Nephron progenitor cell (in vitro differentiated cells): Measurements from ENCODE around the gene IGFL3.

ENCODE experiments used
- DNase-seq: peaks from one replicate; pipeline ENCODE4 v3.0.0; 2021
- H3K27ac Mint-ChIP-seq: 2 replicates; pipeline ENCODE4 v1.8.0; 2021; ENCODE audit warnings: mild to moderate bottlenecking, moderate library complexity, mixed read lengths
- H3K27me3 Mint-ChIP-seq: 2 replicates; pipeline ENCODE4 v1.8.0; 2021; ENCODE audit warnings: mild to moderate bottlenecking, low read depth, mixed read lengths; ENCODE audit not compliant: poor library complexity
- H3K36me3 Mint-ChIP-seq: 2 replicates; pipeline ENCODE4 v1.8.0; 2021; ENCODE audit warnings: low read depth, mixed read lengths
- H3K4me1 Mint-ChIP-seq: 2 replicates; pipeline ENCODE4 v1.8.0; 2021; ENCODE audit warnings: mixed read lengths
- H3K4me3 Mint-ChIP-seq: 2 replicates; pipeline ENCODE4 v1.8.0; 2021; ENCODE audit warnings: mild to moderate bottlenecking, moderate library complexity, mixed read lengths
- H3K9me3 Mint-ChIP-seq: 2 replicates; pipeline ENCODE4 v1.8.0; 2021; ENCODE audit warnings: mild to moderate bottlenecking, moderate library complexity, mixed read lengths
- CTCF ChIP-seq: fragments of 200-600 bp; sonication (generic); IDR thresholded peaks from 2 replicates; pipeline ENCODE4 v1.5.0; 2021; ENCODE audit warnings: antibody characterized with exemption

IGFL3 gene

GRCh38 chr19:46141421-46141820 is 16.9 kb upstream of the IGFL3 start:
- no peak overlapping the region for H3K27ac Mint-ChIP-seq
- H3K4me3 Mint-ChIP-seq: no peak overlapping the region
- no peak for DNase-seq
- no peaks in the 10 kb centered on the region for H3K4me1 Mint-ChIP-seq
- peaks cover 7% of the 10 kb centered on the region for H3K27me3 Mint-ChIP-seq
- H3K9me3 Mint-ChIP-seq: peaks cover 5% of the 10 kb centered on the region
- no peak for TF ChIP-seq CTCF
- H3K36me3 Mint-ChIP-seq: no peaks in the 10 kb centered on the region

GRCh38 chr19:46137915-46138473 is 13.5 kb upstream of the IGFL3 start:
- H3K4me3 Mint-ChIP-seq: no peak overlapping the region
- H3K4me1 Mint-ChIP-seq: peaks cover 18% of the 10 kb centered on the region
- TF ChIP-seq CTCF: no peak
- H3K27me3 Mint-ChIP-seq: no peaks in the 10 kb centered on the region
- DNase-seq: no peak
- H3K36me3 Mint-ChIP-seq: peaks cover 11% of the 10 kb centered on the region
- no peak overlapping the region for H3K27ac Mint-ChIP-seq
- H3K9me3 Mint-ChIP-seq: peaks cover 28% of the 10 kb centered on the region

- peaks cover 11% of the 10 kb centered on the region for H3K36me3 Mint-ChIP-seq
- no peak overlapping the region for H3K4me3 Mint-ChIP-seq
- no peak overlapping the region for H3K27ac Mint-ChIP-seq
- H3K9me3 Mint-ChIP-seq: peaks cover 34% of the 10 kb centered on the region
- no peak for DNase-seq
- H3K4me1 Mint-ChIP-seq: peaks cover 28% of the 10 kb centered on the region
- H3K27me3 Mint-ChIP-seq: peaks cover 9% of the 10 kb centered on the region
- no peak for TF ChIP-seq CTCF
Observed at GRCh38 chr19:46134527-46134926, 10.0 kb upstream of the IGFL3 start.

- peaks cover 17% of the 10 kb centered on the region for H3K27me3 Mint-ChIP-seq
- H3K27ac Mint-ChIP-seq: peak overlapping the region; percentile 99
- no peak for DNase-seq
- H3K4me3 Mint-ChIP-seq: no peak overlapping the region
- no peak for TF ChIP-seq CTCF
- peaks cover 11% of the 10 kb centered on the region for H3K36me3 Mint-ChIP-seq
- H3K9me3 Mint-ChIP-seq: peaks cover 42% of the 10 kb centered on the region
- peaks cover 28% of the 10 kb centered on the region for H3K4me1 Mint-ChIP-seq
Observed at GRCh38 chr19:46133777-46134241, 9.3 kb upstream of the IGFL3 start.

GRCh38 chr19:46133101-46133627 is 8.7 kb upstream of the IGFL3 start:
- H3K4me3 Mint-ChIP-seq: peak overlapping the region; percentile 71

More at GRCh38 chr19:46133101-46133627, 8.7 kb upstream of the IGFL3 start:
- peaks cover 11% of the 10 kb centered on the region for H3K36me3 Mint-ChIP-seq
- H3K4me1 Mint-ChIP-seq: peaks cover 28% of the 10 kb centered on the region
- no peak for TF ChIP-seq CTCF
- H3K27me3 Mint-ChIP-seq: peaks cover 17% of the 10 kb centered on the region
- H3K27ac Mint-ChIP-seq: peak overlapping the region; percentile 99
- peak; percentile 30 for DNase-seq
- peaks cover 48% of the 10 kb centered on the region for H3K9me3 Mint-ChIP-seq
